Measurements from ENCODE around the gene SPTBN5. TPM values are rescaled to one million over a fixed set of nuclear protein-coding genes. Genes with fewer than 3 reads are reported as not detected.

Gene SPTBN5
- total and polyA plus RNA-seq, 12 donors: under 0.01 to 6.8 (median 0.55) TPM

GRCh38 chr15:41801850-41802455, 91.9 kb downstream of the SPTBN5 start:
- Histone ChIP-seq H3K27me3 (no peaks in the 10 kb centered on the region), H3K4me1 (replicated peaks in 1 of 2) (peaks cover 10 to 20% of the 10 kb centered on the region in 2 donors), H3K36me3 (replicated peaks in 1 of 2) (peaks cover 0 to 10% of the 10 kb centered on the region in 2 donors), H3K27ac (no peak overlapping the region), H3K4me3 (no peak overlapping the region), H3K9me3 (replicated peaks in 1 of 3) (no peaks in the 10 kb centered on the region)
- 94 to 100% (median 98%) methylated on average over 3 of the region's 3 CpGs for WGBS, 4 donors
- TF ChIP-seq CTCF (IDR thresholded peaks at IDR 0.05) (no peak), POLR2A (IDR thresholded peaks at IDR 0.05) (no peak)
- no peak for DNase-seq
- intact Hi-C loops (cut with DNase I): no loop called here

GRCh38 chr15:41801185-41801584, 92.7 kb downstream of the SPTBN5 start:
- Histone ChIP-seq H3K36me3 (replicated peaks in 1 of 2) (peaks cover 0 to 10% of the 10 kb centered on the region in 2 donors), H3K27me3 (no peaks in the 10 kb centered on the region), H3K4me3 (no peak overlapping the region), H3K27ac (no peak overlapping the region), H3K4me1 (replicated peaks in 1 of 2) (peaks cover 10 to 28% of the 10 kb centered on the region in 2 donors), H3K9me3 (replicated peaks in 1 of 3) (no peaks in the 10 kb centered on the region)
- DNase-seq: no peak
- no peak for TF ChIP-seq POLR2A (IDR thresholded peaks at IDR 0.05)
- TF ChIP-seq CTCF (IDR thresholded peaks at IDR 0.05): no peak
- WGBS, 4 donors: 97 to 100% (median 98%) methylated on average over 3 of the region's 3 CpGs
- intact Hi-C loops (cut with DNase I): no loop called here

GRCh38 chr15:41799488-41799805, 94.4 kb downstream of the SPTBN5 start:
- TF ChIP-seq CTCF (IDR thresholded peaks at IDR 0.05) (no peak), POLR2A (IDR thresholded peaks at IDR 0.05) (no peak)
- H3K36me3 ChIP-seq (replicated peaks in 1 of 2): peaks cover 0 to 10% of the 10 kb centered on the region in 2 donors
- peak overlapping the region in 3 of 5 donors; percentile 22 to 60 (median 29) for H3K27ac ChIP-seq
- no peaks in the 10 kb centered on the region for H3K27me3 ChIP-seq
- no peaks in the 10 kb centered on the region for H3K9me3 ChIP-seq (replicated peaks in 1 of 3)
- 60 to 80% (median 79%) methylated on average over 1 to 5 of the region's 5 CpGs for WGBS, 4 donors
- H3K4me3 ChIP-seq: no peak overlapping the region
- DNase-seq: no peak
- H3K4me1 ChIP-seq (replicated peaks in 1 of 2): peaks cover 10 to 30% of the 10 kb centered on the region in 2 donors
- intact Hi-C loops (cut with DNase I): no loop called here

GRCh38 chr15:41798607-41799487, 95.0 kb downstream of the SPTBN5 start:
- intact Hi-C loops (cut with DNase I): no loop called here
- H3K27ac ChIP-seq: peak overlapping the region in 3 of 5 donors; percentile 29 to 60 (median 47)
- no peaks in the 10 kb centered on the region for H3K27me3 ChIP-seq
- peaks cover 10 to 30% of the 10 kb centered on the region in 2 donors for H3K4me1 ChIP-seq (replicated peaks in 1 of 2)
- 63 to 69% (median 65%) methylated on average over 9 of the region's 9 CpGs for WGBS, 4 donors
- H3K36me3 ChIP-seq (replicated peaks in 1 of 2): peaks cover 0 to 10% of the 10 kb centered on the region in 2 donors
- peak in 5 of 7 donors; percentile 44 to 73 (median 51) for DNase-seq
- no peak overlapping the region for H3K4me3 ChIP-seq
- TF ChIP-seq CTCF (IDR thresholded peaks at IDR 0.05) (no peak), POLR2A (IDR thresholded peaks at IDR 0.05) (no peak)
- no peaks in the 10 kb centered on the region for H3K9me3 ChIP-seq (replicated peaks in 1 of 3)
